Fibroblast of lung (primary cell): Measurements from ENCODE around the gene PIK3C2B. TPM values are rescaled to one million over a fixed set of nuclear protein-coding genes. Genes with fewer than 3 reads are reported as not detected.
A peak's percentile ranks its signal among the peaks of the same experiment; 100 is the strongest.

Experiments used
- DNase-seq, 2 donors: peaks; one replicate each; pipeline versions ENCODE4 v3.0.0 to v3.0.0-alpha.2; 2010; ENCODE audit warnings: low read depth in 2 of 2
- H2AFZ ChIP-seq: 2 replicates; pipeline ENCODE4 v1.5.1; 2012; ENCODE audit warnings: low read length, control low read depth, inconsistent platforms
- H3K27ac ChIP-seq: 2 replicates; pipeline ENCODE4 v1.5.1; 2011; ENCODE audit warnings: low read length, control low read depth; ENCODE audit not compliant: insufficient read depth
- H3K27me3 ChIP-seq: 2 replicates; pipeline ENCODE4 v1.5.1; 2011; ENCODE audit warnings: mild to moderate bottlenecking, low read length; ENCODE audit not compliant: control insufficient read depth, insufficient read depth
- H3K36me3 ChIP-seq: 2 replicates; pipeline ENCODE4 v1.5.1; 2011; ENCODE audit warnings: low read length; ENCODE audit not compliant: control insufficient read depth, insufficient read depth
- H3K4me1 ChIP-seq: 2 replicates; pipeline ENCODE4 v1.5.1; 2011; ENCODE audit warnings: low read length; ENCODE audit not compliant: control insufficient read depth, insufficient read depth; ENCODE audit errors: extremely low read depth
- H3K4me2 ChIP-seq: 2 replicates; pipeline ENCODE4 v1.5.1; 2011; ENCODE audit warnings: low read length, control low read depth; ENCODE audit not compliant: insufficient read depth; ENCODE audit errors: extremely low read depth
- H3K4me3 ChIP-seq, 4 experiments: fragments of 200-600 bp in 1 of 4; sonication (generic) in 1 of 4; replicated peaks in 1 of 4; 2 replicates each; pipeline ENCODE4 v1.5.1; 2011 to 2016; ENCODE audit warnings: low read length in 4 of 4, low read depth in 3 of 4, mild to moderate bottlenecking in 3 of 4, control low read depth in 2 of 4, inconsistent platforms in 1 of 4, mixed read lengths in 1 of 4; ENCODE audit not compliant: insufficient read depth in 1 of 4; ENCODE audit errors: control extremely low read depth in 1 of 4
- H3K79me2 ChIP-seq: 2 replicates; pipeline ENCODE4 v1.5.1; 2012; ENCODE audit warnings: mild to moderate bottlenecking, low read length, inconsistent platforms; ENCODE audit not compliant: control insufficient read depth, insufficient read depth
- H3K9ac ChIP-seq: 2 replicates; pipeline ENCODE4 v1.5.1; 2011; ENCODE audit warnings: mild to moderate bottlenecking, low read length, control low read depth; ENCODE audit not compliant: insufficient read depth
- H3K9me3 ChIP-seq: 2 replicates; pipeline ENCODE4 v1.5.1; 2012; ENCODE audit warnings: low read depth, low read length; ENCODE audit not compliant: control insufficient read depth, insufficient read depth
- H4K20me1 ChIP-seq: 2 replicates; pipeline ENCODE4 v1.5.1; 2011; ENCODE audit warnings: low read length; ENCODE audit not compliant: control insufficient read depth, insufficient read depth; ENCODE audit errors: extremely low read depth
- EZH2 ChIP-seq: IDR thresholded peaks from 2 replicates; pipeline ENCODE4 v1.5.1; 2012; ENCODE audit warnings: low read length, control low read depth, mild to moderate bottlenecking; ENCODE audit errors: missing control alignments
- polyA plus RNA-seq, 2 donors: library from polyadenylated mRNA; depleted of rRNA in 1 of 2; stranded (reverse) in 1 of 2; unstranded in 1 of 2; fragments of >200 nt; gene quantifications; 2 replicates each; pipeline ENCODE4 v1.2.1, GENCODE V29; 2011 to 2012; ENCODE audit warnings: missing spikeins in 1 of 2
- total RNA-seq: library from RNA; depleted of rRNA; stranded (reverse); fragments of >200 nt; gene quantifications from 2 replicates; pipeline ENCODE4 v1.2.1, GENCODE V29; 2014
- TF ChIP-seq, protein P1 (sequence below), 2 donors: IDR thresholded peaks in 1 of 2; conservative IDR thresholded peaks in 1 of 2; 1 replicate in 1 of 2; 2 replicates in 1 of 2; pipeline ENCODE4 v1.5.1; 2011 to 2012; ENCODE audit warnings: low read length in 2 of 2, control low read depth in 1 of 2, inconsistent platforms in 1 of 2, low read depth in 1 of 2, mild to moderate bottlenecking in 1 of 2

The PIK3C2B gene
- total and polyA plus RNA-seq, 2 donors (not counting 1 experiment from before 2014, with no cell fraction given): 2.4 to 2.5 TPM

DNA sequence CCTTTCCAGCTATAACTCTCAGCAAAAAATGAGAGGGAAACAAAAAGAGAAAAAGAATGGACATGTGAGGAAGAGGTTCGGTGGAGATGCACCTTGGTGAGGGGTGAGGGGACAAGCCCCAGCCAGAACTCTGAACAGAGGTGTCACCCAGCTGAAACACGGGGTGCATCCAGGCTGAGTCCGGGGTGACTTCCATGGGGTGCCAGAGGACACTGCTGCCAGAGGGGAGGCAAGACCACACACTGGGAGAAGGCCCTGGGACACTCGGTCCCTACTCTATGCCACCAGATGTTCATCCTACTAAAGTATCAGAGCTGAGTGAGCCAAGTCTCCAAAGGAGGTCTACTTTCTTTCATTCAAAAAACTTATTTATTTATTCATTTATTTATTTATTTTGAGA lies 46.9 kb downstream of the PIK3C2B start:
- Histone ChIP-seq H4K20me1 (no peaks in the 10 kb centered on the region), H2AFZ (no peak overlapping the region), H3K9me3 (no peaks in the 10 kb centered on the region), H3K79me2 (no peaks in the 10 kb centered on the region), H3K36me3 (no peaks in the 10 kb centered on the region), H3K27ac (no peak overlapping the region), H3K27me3 (no peaks in the 10 kb centered on the region), H3K4me3 (no peak overlapping the region), H3K9ac (no peak overlapping the region), H3K4me2 (no peak overlapping the region), H3K4me1 (no peaks in the 10 kb centered on the region)
- DNase-seq: no peak
- TF ChIP-seq EZH2: no peak
- TF ChIP-seq, protein P1, sequence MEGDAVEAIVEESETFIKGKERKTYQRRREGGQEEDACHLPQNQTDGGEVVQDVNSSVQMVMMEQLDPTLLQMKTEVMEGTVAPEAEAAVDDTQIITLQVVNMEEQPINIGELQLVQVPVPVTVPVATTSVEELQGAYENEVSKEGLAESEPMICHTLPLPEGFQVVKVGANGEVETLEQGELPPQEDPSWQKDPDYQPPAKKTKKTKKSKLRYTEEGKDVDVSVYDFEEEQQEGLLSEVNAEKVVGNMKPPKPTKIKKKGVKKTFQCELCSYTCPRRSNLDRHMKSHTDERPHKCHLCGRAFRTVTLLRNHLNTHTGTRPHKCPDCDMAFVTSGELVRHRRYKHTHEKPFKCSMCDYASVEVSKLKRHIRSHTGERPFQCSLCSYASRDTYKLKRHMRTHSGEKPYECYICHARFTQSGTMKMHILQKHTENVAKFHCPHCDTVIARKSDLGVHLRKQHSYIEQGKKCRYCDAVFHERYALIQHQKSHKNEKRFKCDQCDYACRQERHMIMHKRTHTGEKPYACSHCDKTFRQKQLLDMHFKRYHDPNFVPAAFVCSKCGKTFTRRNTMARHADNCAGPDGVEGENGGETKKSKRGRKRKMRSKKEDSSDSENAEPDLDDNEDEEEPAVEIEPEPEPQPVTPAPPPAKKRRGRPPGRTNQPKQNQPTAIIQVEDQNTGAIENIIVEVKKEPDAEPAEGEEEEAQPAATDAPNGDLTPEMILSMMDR (conservative IDR thresholded peaks at IDR 0.05 in 1 of 2, IDR thresholded peaks at IDR 0.05 in 1 of 2; ENCODE audit: low read depth in 1 of 2, low read length in 2 of 2): no peak

- TF ChIP-seq, protein P1 (conservative IDR thresholded peaks at IDR 0.05 in 1 of 2, IDR thresholded peaks at IDR 0.05 in 1 of 2; ENCODE audit: low read depth in 1 of 2, low read length in 2 of 2): no peak
- no peak for TF ChIP-seq EZH2
- Histone ChIP-seq H3K4me2 (no peak overlapping the region), H3K4me1 (no peaks in the 10 kb centered on the region), H3K9ac (no peak overlapping the region), H3K9me3 (no peaks in the 10 kb centered on the region), H3K4me3 (no peak overlapping the region), H3K36me3 (no peaks in the 10 kb centered on the region), H3K79me2 (no peaks in the 10 kb centered on the region), H4K20me1 (no peaks in the 10 kb centered on the region), H3K27me3 (no peaks in the 10 kb centered on the region), H3K27ac (no peak overlapping the region), H2AFZ (no peak overlapping the region)
- no peak for DNase-seq
These were observed 47.4 kb downstream of the PIK3C2B start for GRCh38 chr1:204447190-204447589.

- H3K9ac ChIP-seq: no peak overlapping the region
- no peak for TF ChIP-seq EZH2
- TF ChIP-seq, protein P1 (conservative IDR thresholded peaks at IDR 0.05 in 1 of 2, IDR thresholded peaks at IDR 0.05 in 1 of 2; ENCODE audit: low read depth in 1 of 2, low read length in 2 of 2): peak; percentile 68 to 79
- H3K9me3 ChIP-seq: no peaks in the 10 kb centered on the region
- H3K36me3 ChIP-seq: no peaks in the 10 kb centered on the region
- no peaks in the 10 kb centered on the region for H3K79me2 ChIP-seq
- no peaks in the 10 kb centered on the region for H4K20me1 ChIP-seq
- no peaks in the 10 kb centered on the region for H3K27me3 ChIP-seq
- H3K4me1 ChIP-seq: no peaks in the 10 kb centered on the region
- no peak overlapping the region for H2AFZ ChIP-seq
- DNase-seq: peak; percentile 45 to 67
- H3K4me3 ChIP-seq: no peak overlapping the region
- H3K27ac ChIP-seq: no peak overlapping the region
- H3K4me2 ChIP-seq: no peak overlapping the region
These were observed 48.0 kb downstream of the PIK3C2B start for GRCh38 chr1:204446413-204447111.
